GM21360 (cell line): ENCODE results near the gene GPC1.
"Not testable (repeated sequence)": the region's sequence is repeated elsewhere in the genome, so short reads cannot be mapped to it uniquely, and the experiment has no call there.

Experiments
- ATAC-seq: cut with Tn5 transposase; IDR thresholded peaks from one replicate; pipeline ENCODE4 v1.9.1; 2021; ENCODE audit warnings: mild to moderate bottlenecking, moderate library complexity; ENCODE audit not compliant: unreplicated experiment

The GPC1 gene

GRCh38 chr2:240494194-240494793 is 58.8 kb downstream of the GPC1 start:
- no peak for ATAC-seq

GRCh38 chr2:240494942-240495341 is 59.5 kb downstream of the GPC1 start:
- ATAC-seq, result not testable (repeated sequence)

- ATAC-seq, result not testable (repeated sequence)
Measured at GRCh38 chr2:240497082-240497481, 61.6 kb downstream of the GPC1 start.

- no peak for ATAC-seq
Measured at GRCh38 chr2:240498171-240498957, 62.9 kb downstream of the GPC1 start.

GRCh38 chr2:240498958-240499260 is 63.4 kb downstream of the GPC1 start:
- ATAC-seq, result no peak

GRCh38 chr2:240499309-240500301 is 64.1 kb downstream of the GPC1 start:
- no peak for ATAC-seq

- no peak for ATAC-seq
Measured at GRCh38 chr2:240500561-240501423, 65.3 kb downstream of the GPC1 start.

GRCh38 chr2:240501531-240501991 is 66.1 kb downstream of the GPC1 start:
- ATAC-seq, result no peak

GRCh38 chr2:240502059-240502429 is 66.6 kb downstream of the GPC1 start:
- no peak for ATAC-seq

GRCh38 chr2:240502430-240503121 is 67.1 kb downstream of the GPC1 start:
- no peak for ATAC-seq

GRCh38 chr2:240503375-240503774 is 67.9 kb downstream of the GPC1 start:
- ATAC-seq, result no peak

- no peak for ATAC-seq
Measured at GRCh38 chr2:240503848-240504247, 68.4 kb downstream of the GPC1 start.

- ATAC-seq, result no peak
Measured at GRCh38 chr2:240505910-240506309, 70.4 kb downstream of the GPC1 start.

GRCh38 chr2:240506406-240507059 is 71.1 kb downstream of the GPC1 start:
- ATAC-seq, result no peak

GRCh38 chr2:240507060-240507777 is 71.8 kb downstream of the GPC1 start:
- no peak for ATAC-seq

GRCh38 chr2:240507778-240508251 is 72.4 kb downstream of the GPC1 start:
- ATAC-seq, result no peak

GRCh38 chr2:240508832-240509545 is 73.5 kb downstream of the GPC1 start:
- ATAC-seq, result no peak
